A549 (cell line): ENCODE results near the gene C5orf58. TPM values are rescaled to one million over a fixed set of nuclear protein-coding genes. Genes with fewer than 3 reads are reported as not detected.

ENCODE experiments used
- ATAC-seq, 2 experiments: fragments of 200-7000 bp in 1 of 2; fragments of >200 bp in 1 of 2; cut with Nextera tagmentation in 1 of 2; cut with Tn5 transposase in 1 of 2; 3 replicates each; pipeline versions ENCODE4 v1.8.0 to v1.9.1; 2018 to 2020; ENCODE audit warnings: mild to moderate bottlenecking in 1 of 2, moderate library complexity in 1 of 2
- CTCF ChIA-PET: fragments of 300-600 bp; sonication (Branson Sonifier 250); formaldehyde crosslinking; extraction: SDS; loops from one replicate; lab custom pipeline; 2021; ENCODE audit warnings: antibody characterized with exemption, inconsistent platforms; lab: Yijun Ruan, JAX
- POLR2A ChIA-PET: fragments of 350-600 bp; formaldehyde crosslinking; extraction: SDS; loops from one replicate; lab custom pipeline; 2021; ENCODE audit warnings: antibody characterized with exemption, inconsistent platforms; lab: Yijun Ruan, JAX
- DNase-seq, 2 experiments: peaks; one replicate each; pipeline versions ENCODE4 v3.0.0 to v3.0.0-alpha.2; 2011 to 2016; ENCODE audit warnings: low read depth in 1 of 2, low spot score in 1 of 2
- FAIRE-seq: peaks from 2 replicates; lab custom pipeline; 2011; peaks lifted over from hg19 to GRCh38; lab: Jason Lieb, UNC
- H3K27ac ChIP-seq, 2 experiments: fragments of >200 bp; sonication (Bioruptor Twin); formaldehyde crosslinking; 3 replicates each; pipeline ENCODE4 v1.5.1; 2016 to 2017
- H3K4me1 ChIP-seq: fragments of >200 bp; sonication (Bioruptor Twin); formaldehyde crosslinking; 3 replicates; pipeline ENCODE4 v1.6.1; 2016
- H3K4me2 ChIP-seq: fragments of >200 bp; sonication (Bioruptor Twin); formaldehyde crosslinking; 3 replicates; pipeline ENCODE4 v1.6.1; 2016
- H3K4me3 ChIP-seq: fragments of >200 bp; sonication (Bioruptor Twin); formaldehyde crosslinking; 3 replicates; pipeline ENCODE4 v1.5.1; 2016
- H3K9me3 ChIP-seq: fragments of >200 bp; sonication (Bioruptor Twin); formaldehyde crosslinking; 3 replicates; pipeline ENCODE4 v1.6.1; 2016
- CBX2 ChIP-seq: fragments of 200-600 bp; sonication (generic); IDR thresholded peaks from 2 replicates; pipeline ENCODE4 v1.6.1; 2016; ENCODE audit warnings: low read depth, mild to moderate bottlenecking, borderline replicate concordance
- CBX8 ChIP-seq: fragments of 200-600 bp; sonication (generic); IDR thresholded peaks from 2 replicates; pipeline ENCODE4 v1.6.1; 2016
- CHD4 ChIP-seq: fragments of 200-600 bp; sonication (generic); IDR thresholded peaks from 2 replicates; pipeline ENCODE4 v1.6.1; 2016; ENCODE audit warnings: antibody characterized with exemption, mild to moderate bottlenecking, borderline replicate concordance
- EHF ChIP-seq: fragments of 250-450 bp; sonication (Bioruptor Pico); IDR thresholded peaks from 2 replicates; pipeline ENCODE4 v1.5.0; 2020; ENCODE audit warnings: mild to moderate bottlenecking
- EHMT2 ChIP-seq: fragments of 200-600 bp; sonication (generic); IDR thresholded peaks from 2 replicates; pipeline ENCODE4 v1.6.1; 2016; ENCODE audit warnings: antibody characterized with exemption, low read depth, mild to moderate bottlenecking, moderate library complexity
- EP300 ChIP-seq, 2 experiments: fragments of >200 bp; sonication (Bioruptor Twin); formaldehyde crosslinking; IDR thresholded peaks; 2 replicates in 1 of 2; 3 replicates in 1 of 2; pipeline ENCODE4 v1.6.1; 2016 to 2017
- FOSB ChIP-seq: fragments of 250-450 bp; sonication (Bioruptor Pico); IDR thresholded peaks from 2 replicates; pipeline ENCODE4 v1.5.0; 2020; ENCODE audit warnings: mild to moderate bottlenecking, moderate library complexity
- HOXB5 ChIP-seq: fragments of 250-450 bp; sonication (Bioruptor Pico); IDR thresholded peaks from 2 replicates; pipeline ENCODE4 v1.5.0; 2020; ENCODE audit warnings: mild to moderate bottlenecking, moderate library complexity
- JUN ChIP-seq, 2 experiments: fragments of >200 bp; sonication (Bioruptor Twin); formaldehyde crosslinking; IDR thresholded peaks; 2 replicates in 1 of 2; 3 replicates in 1 of 2; pipeline ENCODE4 v1.6.1; 2016 to 2017
- KDM5A ChIP-seq: fragments of 200-600 bp; sonication (generic); IDR thresholded peaks from 2 replicates; pipeline ENCODE4 v1.6.1; 2016; ENCODE audit warnings: antibody characterized with exemption, mild to moderate bottlenecking
- MAZ ChIP-seq: fragments of 150-350 bp; IDR thresholded peaks from 2 replicates; pipeline ENCODE4 v1.6.1; 2014; ENCODE audit warnings: antibody characterized with exemption, low read depth, low read length, borderline replicate concordance
- MYC ChIP-seq: IDR thresholded peaks from 2 replicates; pipeline ENCODE4 v1.6.1; 2012; ENCODE audit warnings: mild to moderate bottlenecking, inconsistent platforms, low read length, improper control_type of control experiment, borderline replicate concordance
- NPAS2 ChIP-seq: fragments of 250-450 bp; sonication (Bioruptor Pico); IDR thresholded peaks from 2 replicates; pipeline ENCODE4 v1.8.0; 2022; ENCODE audit warnings: mild to moderate bottlenecking, moderate library complexity, borderline replicate concordance
- PHF8 ChIP-seq: fragments of 200-600 bp; sonication (generic); IDR thresholded peaks from 2 replicates; pipeline ENCODE4 v1.6.1; 2016; ENCODE audit warnings: low read depth, mild to moderate bottlenecking, antibody characterized with exemption, moderate library complexity, borderline replicate concordance
- POLR2A ChIP-seq: IDR thresholded peaks from 2 replicates; pipeline ENCODE4 v1.6.1; 2012; ENCODE audit warnings: mild to moderate bottlenecking, low read length
- RAD21 ChIP-seq, 2 experiments: fragments of >200 bp in 1 of 2; sonication (Bioruptor Twin) in 1 of 2; formaldehyde crosslinking in 1 of 2; IDR thresholded peaks in 1 of 2; conservative IDR thresholded peaks in 1 of 2; 2 replicates in 1 of 2; 3 replicates in 1 of 2; pipeline ENCODE4 v1.6.1; 2012 to 2018; ENCODE audit warnings: inconsistent platforms in 1 of 2
- RCOR1 ChIP-seq: fragments of 150-350 bp; IDR thresholded peaks from 2 replicates; pipeline ENCODE4 v1.6.1; 2014; ENCODE audit warnings: antibody characterized with exemption, low read length, low read depth
- SMC3 ChIP-seq: fragments of >200 bp; sonication (Bioruptor Twin); formaldehyde crosslinking; IDR thresholded peaks from 3 replicates; pipeline ENCODE4 v1.6.1; 2018; ENCODE audit warnings: inconsistent platforms
- SREBF2 ChIP-seq: fragments of 450-650 bp; IDR thresholded peaks from 2 replicates; pipeline ENCODE4 v1.6.1; 2014; ENCODE audit warnings: mild to moderate bottlenecking, moderate library complexity
- TP53 ChIP-seq: fragments of 250-450 bp; sonication (Bioruptor Pico); IDR thresholded peaks from 2 replicates; pipeline ENCODE4 v1.5.0; 2021; ENCODE audit warnings: mild to moderate bottlenecking, moderate library complexity
- ZC3H11A ChIP-seq: fragments of 450-650 bp; IDR thresholded peaks from 2 replicates; pipeline ENCODE4 v1.6.1; 2014; ENCODE audit warnings: antibody characterized with exemption, mild to moderate bottlenecking
- ZFP36 ChIP-seq: fragments of 450-650 bp; IDR thresholded peaks from 2 replicates; pipeline ENCODE4 v1.6.1; 2014; ENCODE audit warnings: borderline replicate concordance; ENCODE audit not compliant: partially characterized antibody
- ZNF302 ChIP-seq: fragments of 250-450 bp; sonication (Bioruptor Pico); IDR thresholded peaks from 2 replicates; pipeline ENCODE4 v1.9.0; 2021; ENCODE audit warnings: inconsistent platforms, mild to moderate bottlenecking, moderate library complexity
- ZSCAN20 ChIP-seq: fragments of 250-450 bp; sonication (Bioruptor Pico); IDR thresholded peaks from 2 replicates; pipeline ENCODE4 v1.8.0; 2022; ENCODE audit warnings: mild to moderate bottlenecking, moderate library complexity
- WGBS: methylation state at CpG from one replicate; pipeline ENCODE4 v1.1.6; 2017; ENCODE audit errors: missing lambda C conversion rate; 5-methylcytosine and 5-hydroxymethylcytosine counted together
- polyA plus RNA-seq, 4 experiments: library from polyadenylated mRNA; depleted of rRNA in 3 of 4; stranded (reverse); fragments of >200 nt; fragmentation: RNase III in 1 of 4; extraction: RNeasy Plus Mini Kit Qiagen cat#74134 plus additional on column Dnase treatment in 1 of 4; gene quantifications; 2 replicates in 3 of 4; 3 replicates in 1 of 4; pipeline ENCODE4 v1.2.3, GENCODE V29; 2011 to 2017
- TF ChIP-seq, protein P1 (sequence below): IDR thresholded peaks from 2 replicates; pipeline ENCODE4 v1.6.1; 2012
- TF ChIP-seq, protein P2 (sequence below): fragments of >200 bp; sonication (Bioruptor Twin); formaldehyde crosslinking; IDR thresholded peaks from 3 replicates; pipeline ENCODE4 v1.6.1; 2016
- TF ChIP-seq, protein P3 (sequence below): fragments of 250-450 bp; sonication (Bioruptor Pico); IDR thresholded peaks from 2 replicates; pipeline ENCODE4 v1.5.0; 2020; ENCODE audit warnings: low read depth, mild to moderate bottlenecking, moderate library complexity
- TF ChIP-seq, protein P4 (sequence below): fragments of >200 bp; sonication (Bioruptor Twin); formaldehyde crosslinking; IDR thresholded peaks from 2 replicates; pipeline ENCODE4 v1.6.1; 2016
- TF ChIP-seq, protein P5 (sequence below): IDR thresholded peaks from 2 replicates; pipeline ENCODE4 v1.6.1; 2012
- TF ChIP-seq, protein P6 (sequence below): fragments of 200-600 bp; sonication (generic); IDR thresholded peaks from 2 replicates; pipeline ENCODE4 v1.6.1; 2016; ENCODE audit warnings: antibody characterized with exemption, mild to moderate bottlenecking, moderate library complexity

Gene C5orf58
- polyA plus RNA-seq, 2 of the 4 experiments (the other 2 are of a cell fraction) = not detected

DNA sequence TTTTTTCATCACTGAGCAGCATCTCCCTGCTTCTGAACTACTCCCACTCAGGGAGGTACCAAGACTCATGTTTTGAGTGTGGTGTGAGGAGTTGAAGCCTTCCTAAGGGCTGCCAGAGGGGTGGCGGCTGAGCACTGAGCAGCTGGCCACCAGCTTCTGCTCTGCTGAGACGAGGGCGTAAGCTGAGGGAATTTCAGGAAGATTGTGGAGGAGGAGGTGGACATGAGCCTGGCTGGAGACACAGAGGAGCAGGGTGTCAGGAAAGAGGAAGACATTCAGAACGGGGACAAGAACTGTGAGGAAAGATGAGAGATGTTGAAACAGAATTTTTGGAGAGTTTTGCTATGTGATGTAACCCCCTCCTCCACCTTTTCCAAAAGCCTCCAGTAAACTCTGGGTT, 57.0 kb downstream of the C5orf58 start:
- DNase-seq = no peak
- TF ChIP-seq, protein P1, sequence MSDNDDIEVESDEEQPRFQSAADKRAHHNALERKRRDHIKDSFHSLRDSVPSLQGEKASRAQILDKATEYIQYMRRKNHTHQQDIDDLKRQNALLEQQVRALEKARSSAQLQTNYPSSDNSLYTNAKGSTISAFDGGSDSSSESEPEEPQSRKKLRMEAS = no peak
- TF ChIP-seq ZNF302 = no peak
- TF ChIP-seq EHF (CRISPR knock-in tag) = no peak
- TF ChIP-seq PHF8 = no peak
- no peak for TF ChIP-seq RCOR1
- no peak for TF ChIP-seq MAZ
- TF ChIP-seq, protein P2, sequence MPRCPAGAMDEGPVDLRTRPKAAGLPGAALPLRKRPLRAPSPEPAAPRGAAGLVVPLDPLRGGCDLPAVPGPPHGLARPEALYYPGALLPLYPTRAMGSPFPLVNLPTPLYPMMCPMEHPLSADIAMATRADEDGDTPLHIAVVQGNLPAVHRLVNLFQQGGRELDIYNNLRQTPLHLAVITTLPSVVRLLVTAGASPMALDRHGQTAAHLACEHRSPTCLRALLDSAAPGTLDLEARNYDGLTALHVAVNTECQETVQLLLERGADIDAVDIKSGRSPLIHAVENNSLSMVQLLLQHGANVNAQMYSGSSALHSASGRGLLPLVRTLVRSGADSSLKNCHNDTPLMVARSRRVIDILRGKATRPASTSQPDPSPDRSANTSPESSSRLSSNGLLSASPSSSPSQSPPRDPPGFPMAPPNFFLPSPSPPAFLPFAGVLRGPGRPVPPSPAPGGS = no peak
- no peak for TF ChIP-seq RAD21 (conservative IDR thresholded peaks at IDR 0.05 in 1 of 2, IDR thresholded peaks at IDR 0.05 in 1 of 2)
- TF ChIP-seq, protein P3, sequence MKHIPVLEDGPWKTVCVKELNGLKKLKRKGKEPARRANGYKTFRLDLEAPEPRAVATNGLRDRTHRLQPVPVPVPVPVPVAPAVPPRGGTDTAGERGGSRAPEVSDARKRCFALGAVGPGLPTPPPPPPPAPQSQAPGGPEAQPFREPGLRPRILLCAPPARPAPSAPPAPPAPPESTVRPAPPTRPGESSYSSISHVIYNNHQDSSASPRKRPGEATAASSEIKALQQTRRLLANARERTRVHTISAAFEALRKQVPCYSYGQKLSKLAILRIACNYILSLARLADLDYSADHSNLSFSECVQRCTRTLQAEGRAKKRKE (CRISPR knock-in tag) = no peak
- no peak for TF ChIP-seq ZFP36
- no peak for TF ChIP-seq JUN (IDR thresholded peaks at IDR 0.05)
- no peak for TF ChIP-seq TP53
- TF ChIP-seq CBX8 = no peak
- TF ChIP-seq KDM5A = no peak
- TF ChIP-seq MYC = no peak
- TF ChIP-seq SREBF2 = no peak
- TF ChIP-seq NPAS2 (CRISPR knock-in tag) = no peak
- H3K4me2 ChIP-seq = no peak overlapping the region
- no peak overlapping the region for H3K27ac ChIP-seq
- ChIA-PET CTCF (interaction anchor here (1.5 kb wide), 1 partner anchor 23 kb away, joined by 4 read pairs; no protein-coding TSS in a partner anchor), POLR2A (no interaction called here)
- 7% methylated on average over 3 of the region's 4 CpGs for WGBS
- ATAC-seq = no peak
- no peak overlapping the region for H3K4me3 ChIP-seq
- H3K9me3 ChIP-seq = peaks cover 20% of the 10 kb centered on the region
- FAIRE-seq = no peak
- no peaks in the 10 kb centered on the region for H3K4me1 ChIP-seq

DNA sequence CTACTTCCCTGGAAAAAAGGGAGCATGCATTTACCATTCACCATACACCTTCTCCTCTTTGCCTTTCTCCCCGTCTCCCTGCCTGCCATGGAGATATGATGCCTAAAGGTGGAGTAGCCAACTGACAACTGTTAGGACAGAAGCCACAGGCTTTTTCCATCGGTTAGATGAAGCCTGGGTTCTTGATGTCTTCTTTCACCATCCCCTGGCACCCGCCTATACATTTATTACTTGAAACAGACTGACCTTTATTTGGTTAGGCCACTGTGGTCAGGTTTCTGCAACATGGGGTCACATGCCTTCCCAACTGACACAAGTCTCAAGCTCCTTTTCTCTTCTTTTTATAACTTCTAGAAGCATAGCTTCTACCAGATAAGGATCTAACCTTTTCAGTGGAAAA, 57.7 kb downstream of the C5orf58 start:
- Histone ChIP-seq H3K27ac (no peak overlapping the region), H3K4me1 (no peaks in the 10 kb centered on the region), H3K4me2 (no peak overlapping the region), H3K4me3 (no peak overlapping the region), H3K9me3 (peaks cover 19% of the 10 kb centered on the region)
- DNase-seq (no peak), ATAC-seq (no peak), FAIRE-seq (no peak)
- 4% methylated on average over 3 of the region's 3 CpGs for WGBS
- ChIA-PET POLR2A (no interaction called here), CTCF (interaction anchor here (0.8 to 1.7 kb wide), 5 partner anchors 15 to 1865 kb away, joined by 3 to 5 read pairs (median 4); no protein-coding TSS in a partner anchor)
- TF ChIP-seq HOXB5 (CRISPR knock-in tag) (no peak), POLR2A (no peak), RCOR1 (no peak), CHD4 (no peak), FOSB (no peak), EHMT2 (no peak), NPAS2 (CRISPR knock-in tag) (no peak), SMC3 (no peak), EP300 (IDR thresholded peaks at IDR 0.05) (no peak), ZSCAN20 (CRISPR knock-in tag) (no peak), EHF (CRISPR knock-in tag) (no peak), CBX2 (no peak), ZFP36 (no peak), ZC3H11A (no peak)
- TF ChIP-seq, protein P2 = no peak
- TF ChIP-seq, protein P4, sequence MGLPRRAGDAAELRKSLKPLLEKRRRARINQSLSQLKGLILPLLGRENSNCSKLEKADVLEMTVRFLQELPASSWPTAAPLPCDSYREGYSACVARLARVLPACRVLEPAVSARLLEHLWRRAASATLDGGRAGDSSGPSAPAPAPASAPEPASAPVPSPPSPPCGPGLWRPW = no peak
- TF ChIP-seq, protein P5, sequence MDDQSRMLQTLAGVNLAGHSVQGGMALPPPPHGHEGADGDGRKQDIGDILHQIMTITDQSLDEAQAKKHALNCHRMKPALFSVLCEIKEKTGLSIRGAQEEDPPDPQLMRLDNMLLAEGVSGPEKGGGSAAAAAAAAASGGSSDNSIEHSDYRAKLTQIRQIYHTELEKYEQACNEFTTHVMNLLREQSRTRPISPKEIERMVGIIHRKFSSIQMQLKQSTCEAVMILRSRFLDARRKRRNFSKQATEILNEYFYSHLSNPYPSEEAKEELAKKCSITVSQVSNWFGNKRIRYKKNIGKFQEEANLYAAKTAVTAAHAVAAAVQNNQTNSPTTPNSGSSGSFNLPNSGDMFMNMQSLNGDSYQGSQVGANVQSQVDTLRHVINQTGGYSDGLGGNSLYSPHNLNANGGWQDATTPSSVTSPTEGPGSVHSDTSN = no peak
- TF ChIP-seq, protein P6, sequence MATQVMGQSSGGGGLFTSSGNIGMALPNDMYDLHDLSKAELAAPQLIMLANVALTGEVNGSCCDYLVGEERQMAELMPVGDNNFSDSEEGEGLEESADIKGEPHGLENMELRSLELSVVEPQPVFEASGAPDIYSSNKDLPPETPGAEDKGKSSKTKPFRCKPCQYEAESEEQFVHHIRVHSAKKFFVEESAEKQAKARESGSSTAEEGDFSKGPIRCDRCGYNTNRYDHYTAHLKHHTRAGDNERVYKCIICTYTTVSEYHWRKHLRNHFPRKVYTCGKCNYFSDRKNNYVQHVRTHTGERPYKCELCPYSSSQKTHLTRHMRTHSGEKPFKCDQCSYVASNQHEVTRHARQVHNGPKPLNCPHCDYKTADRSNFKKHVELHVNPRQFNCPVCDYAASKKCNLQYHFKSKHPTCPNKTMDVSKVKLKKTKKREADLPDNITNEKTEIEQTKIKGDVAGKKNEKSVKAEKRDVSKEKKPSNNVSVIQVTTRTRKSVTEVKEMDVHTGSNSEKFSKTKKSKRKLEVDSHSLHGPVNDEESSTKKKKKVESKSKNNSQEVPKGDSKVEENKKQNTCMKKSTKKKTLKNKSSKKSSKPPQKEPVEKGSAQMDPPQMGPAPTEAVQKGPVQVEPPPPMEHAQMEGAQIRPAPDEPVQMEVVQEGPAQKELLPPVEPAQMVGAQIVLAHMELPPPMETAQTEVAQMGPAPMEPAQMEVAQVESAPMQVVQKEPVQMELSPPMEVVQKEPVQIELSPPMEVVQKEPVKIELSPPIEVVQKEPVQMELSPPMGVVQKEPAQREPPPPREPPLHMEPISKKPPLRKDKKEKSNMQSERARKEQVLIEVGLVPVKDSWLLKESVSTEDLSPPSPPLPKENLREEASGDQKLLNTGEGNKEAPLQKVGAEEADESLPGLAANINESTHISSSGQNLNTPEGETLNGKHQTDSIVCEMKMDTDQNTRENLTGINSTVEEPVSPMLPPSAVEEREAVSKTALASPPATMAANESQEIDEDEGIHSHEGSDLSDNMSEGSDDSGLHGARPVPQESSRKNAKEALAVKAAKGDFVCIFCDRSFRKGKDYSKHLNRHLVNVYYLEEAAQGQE = no peak
